H54 (cell line): ENCODE measurements around the gene RIN3.

Experiments used
- DNase-seq: peaks from one replicate; pipeline ENCODE4 v3.0.0; 2011; ENCODE audit warnings: low spot score, mixed read lengths; ENCODE audit not compliant: insufficient read length
- FAIRE-seq: peaks from 3 replicates; lab custom pipeline; 2011; peaks lifted over from hg19 to GRCh38; lab: Jason Lieb, UNC
- POLR2A ChIP-seq: IDR thresholded peaks from 2 replicates; pipeline ENCODE4 v1.6.1; 2011; ENCODE audit warnings: low read depth, mild to moderate bottlenecking, low read length

The RIN3 gene

DNA sequence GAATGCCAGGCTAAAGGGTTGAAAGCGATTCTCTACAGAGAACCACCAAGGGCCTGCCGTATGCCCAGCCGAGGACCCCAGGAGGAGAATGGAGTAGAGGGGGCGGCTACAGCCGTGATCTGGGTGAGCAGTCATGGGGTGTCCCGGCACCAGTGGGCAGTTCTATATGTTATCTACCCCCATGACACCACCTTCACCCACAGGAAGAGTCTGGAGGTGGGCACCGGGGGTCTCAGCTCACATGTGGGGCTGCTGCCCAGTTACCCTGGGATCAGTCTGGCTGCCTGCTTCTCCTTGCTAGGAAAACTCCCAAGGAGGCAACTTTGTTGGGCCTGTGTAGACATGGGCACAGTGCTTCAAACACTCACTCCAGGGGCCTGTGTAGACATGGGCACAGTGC, 135.5 kb downstream of the RIN3 start:
- no peak for DNase-seq
- TF ChIP-seq POLR2A: no peak
- no peak for FAIRE-seq

DNA sequence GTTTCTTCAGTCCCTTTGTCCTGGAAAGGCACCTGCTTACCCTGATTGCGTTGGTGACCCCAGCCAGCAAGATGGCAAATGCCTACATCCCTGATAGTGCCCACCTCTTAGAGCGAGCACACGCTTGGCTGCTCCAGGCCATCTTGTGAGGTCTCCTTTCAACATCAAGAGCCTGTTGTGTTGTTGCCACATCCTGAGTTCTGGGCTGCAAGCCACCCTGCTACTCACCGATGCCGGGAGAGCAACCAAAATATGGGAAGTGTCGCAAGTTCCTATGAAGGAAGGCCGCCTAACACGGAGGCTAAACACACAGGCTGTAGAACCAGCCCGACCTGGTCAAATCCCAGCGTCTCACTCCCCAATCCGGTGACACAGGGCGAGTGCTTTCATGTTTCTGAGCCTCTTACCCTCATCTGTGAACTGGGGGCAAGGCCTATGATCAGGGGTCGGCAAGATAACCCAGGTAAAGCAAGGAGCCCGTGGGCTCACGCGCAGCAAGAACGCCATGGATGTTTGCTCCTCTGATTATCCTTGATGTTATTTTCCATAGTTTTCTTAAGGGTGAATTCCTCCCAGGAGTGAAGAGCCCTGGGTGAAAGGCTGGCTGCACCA, 136.5 kb downstream of the RIN3 start:
- no peak for DNase-seq
- FAIRE-seq: no peak
- TF ChIP-seq POLR2A: no peak

DNA sequence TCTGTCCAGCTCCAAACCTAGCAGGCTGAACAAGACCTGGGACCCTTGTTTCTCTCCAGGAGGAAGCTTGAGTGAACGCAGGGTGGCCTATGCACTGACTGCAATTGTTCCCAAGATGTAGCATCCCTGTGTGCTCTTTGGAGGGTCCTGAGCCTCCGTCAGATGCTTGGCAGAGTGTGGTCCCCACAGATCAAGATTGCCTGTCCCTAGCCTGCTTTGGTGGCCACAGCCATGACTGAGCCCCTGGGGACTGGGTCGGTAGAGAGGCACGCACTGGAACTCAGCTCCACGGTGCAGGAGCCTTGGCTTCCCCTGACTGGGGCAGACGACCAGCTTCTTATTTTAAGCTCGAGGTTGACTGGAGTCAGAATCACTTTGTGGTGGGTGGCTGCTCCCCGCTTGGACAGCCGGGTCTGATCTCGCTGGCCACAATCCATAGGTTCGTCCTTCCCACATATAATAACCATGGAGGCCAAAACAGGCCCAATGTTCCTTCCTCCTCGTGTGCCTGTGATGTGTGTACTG, 137.1 kb downstream of the RIN3 start:
- TF ChIP-seq POLR2A: no peak
- FAIRE-seq: no peak
- no peak for DNase-seq

DNA sequence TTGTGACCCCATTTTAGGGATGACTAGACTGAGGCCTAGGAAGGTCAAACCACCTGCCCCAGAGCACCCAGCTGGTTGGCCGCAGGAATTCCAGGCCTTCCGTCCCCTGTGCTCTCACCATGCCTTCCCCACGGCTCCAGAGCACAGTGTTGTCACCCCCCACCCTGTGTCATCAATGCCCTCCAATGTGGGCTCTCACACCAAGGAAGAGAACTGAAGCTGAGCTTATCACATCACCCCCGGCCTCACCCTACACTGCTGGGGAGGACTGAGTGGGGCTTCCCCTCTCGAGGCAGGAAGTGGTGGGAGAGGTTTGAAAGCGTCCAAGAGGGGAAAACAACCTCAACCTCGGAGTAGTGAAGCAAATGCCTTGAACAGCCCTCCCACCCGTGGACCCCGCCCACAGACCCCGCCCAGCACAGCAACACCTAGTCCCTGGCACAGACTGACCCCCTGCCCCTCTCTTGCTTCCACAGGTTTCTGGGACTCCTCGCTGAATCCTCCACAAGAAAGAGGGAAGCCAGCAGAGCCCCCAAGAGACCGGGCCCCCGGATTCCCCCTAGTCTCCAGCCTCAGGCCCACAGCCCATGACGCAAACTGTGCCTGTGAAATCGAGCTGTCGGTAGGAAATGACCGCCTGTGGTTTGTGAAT, 137.7 kb downstream of the RIN3 start:
- FAIRE-seq: no peak
- DNase-seq: no peak
- no peak for TF ChIP-seq POLR2A

DNA sequence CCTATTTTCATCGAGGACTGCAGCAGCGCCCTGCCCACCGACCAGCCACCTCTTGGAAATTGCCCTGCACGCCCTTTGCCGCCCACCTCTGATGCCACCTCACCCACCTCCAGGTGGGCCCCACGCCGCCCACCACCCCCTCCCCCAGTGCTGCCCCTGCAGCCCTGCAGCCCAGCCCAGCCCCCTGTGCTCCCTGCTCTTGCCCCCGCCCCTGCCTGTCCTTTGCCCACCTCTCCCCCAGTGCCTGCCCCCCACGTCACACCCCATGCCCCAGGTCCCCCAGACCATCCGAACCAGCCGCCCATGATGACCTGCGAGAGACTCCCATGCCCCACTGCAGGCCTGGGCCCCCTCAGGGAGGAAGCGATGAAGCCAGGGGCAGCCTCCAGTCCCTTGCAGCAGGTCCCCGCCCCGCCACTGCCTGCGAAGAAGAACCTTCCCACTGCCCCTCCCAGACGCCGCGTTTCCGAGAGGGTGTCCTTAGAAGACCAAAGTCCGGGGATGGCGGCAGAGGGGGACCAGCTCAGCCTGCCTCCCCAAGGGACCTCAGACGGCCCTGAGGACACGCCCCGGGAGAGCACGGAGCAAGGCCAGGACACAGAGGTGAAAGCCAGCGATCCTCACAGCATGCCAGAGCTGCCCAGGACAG, 138.3 kb downstream of the RIN3 start:
- DNase-seq: no peak
- FAIRE-seq: no peak
- TF ChIP-seq POLR2A: no peak

DNA sequence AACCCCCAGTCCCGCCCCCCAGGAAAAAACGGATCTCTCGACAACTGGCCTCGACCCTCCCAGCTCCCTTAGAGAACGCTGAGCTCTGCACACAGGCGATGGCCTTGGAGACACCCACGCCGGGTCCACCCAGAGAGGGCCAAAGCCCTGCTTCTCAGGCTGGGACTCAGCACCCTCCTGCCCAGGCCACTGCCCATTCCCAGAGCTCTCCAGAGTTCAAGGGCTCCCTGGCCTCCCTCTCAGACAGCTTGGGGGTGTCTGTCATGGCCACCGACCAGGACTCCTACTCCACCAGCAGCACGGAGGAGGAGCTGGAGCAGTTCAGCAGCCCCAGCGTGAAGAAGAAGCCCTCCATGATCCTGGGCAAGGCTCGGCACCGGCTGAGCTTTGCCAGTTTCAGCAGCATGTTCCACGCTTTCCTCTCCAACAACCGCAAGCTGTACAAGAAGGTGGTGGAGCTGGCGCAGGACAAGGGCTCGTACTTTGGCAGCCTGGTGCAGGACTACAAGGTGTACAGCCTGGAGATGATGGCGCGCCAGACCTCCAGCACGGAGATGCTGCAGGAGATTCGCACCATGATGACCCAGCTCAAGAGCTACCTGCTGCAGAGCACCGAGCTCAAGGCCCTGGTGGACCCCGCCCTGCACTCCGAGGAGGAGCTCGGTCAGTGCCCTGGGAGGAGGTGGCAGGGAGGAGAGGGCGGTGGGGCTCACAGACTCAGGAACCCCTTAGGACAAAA, 139.0 kb downstream of the RIN3 start:
- no peak for TF ChIP-seq POLR2A
- DNase-seq (no peak), FAIRE-seq (no peak)

DNA sequence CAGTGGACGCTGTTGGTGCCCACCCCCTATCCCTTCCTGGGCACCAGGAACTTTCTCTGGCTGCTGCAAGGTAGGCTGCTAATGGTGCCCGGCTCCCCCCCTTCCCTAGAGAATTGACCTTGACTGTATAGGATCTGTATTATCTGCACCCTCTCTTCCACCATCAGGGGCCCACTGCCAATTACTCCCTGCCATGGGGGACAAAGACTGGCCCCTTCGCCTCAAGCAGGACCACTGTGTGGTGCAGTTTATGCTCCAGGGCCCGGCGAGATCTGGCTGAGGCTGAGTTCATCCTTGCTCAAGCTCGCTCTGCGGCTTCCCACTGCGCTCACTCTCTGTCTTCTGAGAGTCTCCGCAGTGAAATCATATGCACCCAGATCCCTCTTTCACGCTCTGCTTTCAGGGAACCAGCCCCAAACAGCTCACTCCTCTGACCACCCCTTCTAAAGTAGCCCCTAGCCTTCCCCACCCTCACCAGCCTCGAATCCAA, 139.6 kb downstream of the RIN3 start:
- no peak for TF ChIP-seq POLR2A
- no peak for DNase-seq
- no peak for FAIRE-seq

DNA sequence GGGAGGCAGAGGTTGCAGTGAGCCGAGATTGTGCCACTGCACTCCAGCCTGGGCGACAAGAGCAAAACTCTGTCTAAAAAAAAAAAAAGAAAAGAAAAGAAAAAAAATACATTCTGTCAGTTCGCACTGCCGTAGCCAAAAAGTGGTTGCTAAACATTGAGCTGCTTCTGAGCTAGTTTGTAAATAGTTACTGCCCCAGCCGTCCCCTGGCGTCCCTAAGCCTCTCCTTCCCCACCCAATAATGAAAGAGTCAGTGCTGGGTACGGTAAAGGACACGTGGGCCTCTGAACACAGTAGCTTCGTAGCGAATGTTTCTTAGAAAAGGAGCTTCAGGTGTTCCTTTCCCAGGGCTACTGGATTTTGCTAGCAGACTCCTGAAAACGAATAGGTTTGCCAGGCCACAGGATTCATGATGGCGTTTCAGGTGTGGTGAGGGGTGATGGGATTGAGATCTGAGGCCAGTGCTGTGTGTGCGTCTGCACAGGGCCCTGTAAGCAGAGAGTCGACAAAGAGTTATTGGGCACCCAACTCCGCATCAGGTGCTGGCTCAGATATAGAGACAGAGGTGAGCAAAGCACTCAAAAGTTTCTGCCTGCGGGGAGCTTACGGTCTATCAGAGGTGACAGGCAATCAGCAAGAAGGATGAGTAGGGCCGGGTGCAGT, 140.8 kb downstream of the RIN3 start:
- DNase-seq: no peak
- TF ChIP-seq POLR2A: no peak
- no peak for FAIRE-seq

DNA sequence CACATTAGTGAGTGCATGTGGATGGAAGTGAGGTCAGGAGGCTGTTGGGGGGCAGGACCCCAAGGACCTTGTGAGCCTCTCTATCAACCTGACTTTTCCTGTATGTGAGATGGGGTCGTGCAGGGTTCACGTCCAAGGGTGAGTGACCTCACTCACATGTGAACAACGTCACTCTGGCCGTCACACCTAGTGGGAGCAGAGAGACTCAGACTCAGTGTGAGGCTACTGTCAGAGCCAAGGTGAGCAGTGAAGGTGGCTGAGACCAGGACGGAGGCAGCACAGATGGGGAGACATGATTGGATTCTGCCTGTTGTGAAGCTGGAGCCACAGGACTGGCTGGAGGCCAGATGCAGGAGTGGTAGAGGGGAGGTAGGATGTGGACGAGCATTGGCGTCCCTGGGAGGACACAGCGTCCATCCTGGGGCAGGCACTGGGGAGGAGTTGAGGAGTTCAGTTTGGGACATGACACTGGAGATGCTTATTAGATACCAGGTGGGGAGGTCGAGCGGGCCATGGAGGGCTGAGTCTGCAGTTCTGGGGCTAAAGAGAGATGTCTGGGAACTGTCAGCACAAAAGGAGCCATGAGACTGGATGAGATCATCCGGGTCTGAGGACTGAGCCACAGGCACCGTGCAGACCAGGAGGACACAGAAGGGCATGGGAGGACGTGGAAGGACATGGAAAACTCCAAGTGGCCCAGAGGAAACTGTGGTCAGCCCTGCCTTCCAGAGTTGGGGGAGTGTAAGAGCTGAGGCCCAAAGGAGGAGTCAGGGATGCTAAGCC, 142.0 kb downstream of the RIN3 start:
- no peak for TF ChIP-seq POLR2A
- no peak for DNase-seq
- no peak for FAIRE-seq

DNA sequence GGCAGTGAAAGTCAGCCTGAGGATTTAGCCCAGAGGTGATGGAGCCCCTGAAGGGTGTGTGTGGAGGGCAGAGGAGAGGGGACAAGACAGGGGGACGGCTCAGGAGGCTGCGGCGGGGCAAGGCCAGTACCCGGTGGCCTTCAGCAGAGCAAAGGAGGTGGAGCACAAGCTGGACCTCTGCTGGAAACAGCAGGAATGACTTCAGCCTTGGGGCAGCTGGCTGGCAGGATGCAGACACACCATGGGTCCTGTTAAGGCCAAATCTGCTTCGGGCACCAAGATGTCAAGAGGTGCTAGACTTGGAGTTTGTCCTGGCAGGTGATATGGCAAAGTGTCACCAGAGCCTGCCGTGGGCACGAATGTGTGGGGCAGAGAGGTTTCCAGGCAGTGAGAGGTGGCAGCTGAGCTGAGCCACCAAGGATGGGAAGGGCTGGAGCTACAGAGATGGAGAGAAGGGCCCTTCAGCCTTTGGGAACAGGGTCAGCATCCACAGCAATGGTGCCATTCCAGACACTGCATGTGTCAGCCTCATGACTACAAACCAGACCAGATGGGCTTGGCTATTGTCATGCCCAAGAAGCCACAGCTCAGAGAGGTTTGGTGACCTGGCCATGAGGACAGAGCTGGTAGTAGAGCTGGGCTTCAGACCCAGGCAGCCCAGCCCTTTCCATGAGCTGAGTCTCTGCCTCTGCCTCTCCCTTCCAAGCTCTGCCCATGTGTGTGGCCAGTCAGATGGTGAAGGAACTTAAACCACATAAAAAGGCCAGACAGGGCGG, 142.9 kb downstream of the RIN3 start:
- no peak for DNase-seq
- FAIRE-seq: no peak
- no peak for TF ChIP-seq POLR2A

DNA sequence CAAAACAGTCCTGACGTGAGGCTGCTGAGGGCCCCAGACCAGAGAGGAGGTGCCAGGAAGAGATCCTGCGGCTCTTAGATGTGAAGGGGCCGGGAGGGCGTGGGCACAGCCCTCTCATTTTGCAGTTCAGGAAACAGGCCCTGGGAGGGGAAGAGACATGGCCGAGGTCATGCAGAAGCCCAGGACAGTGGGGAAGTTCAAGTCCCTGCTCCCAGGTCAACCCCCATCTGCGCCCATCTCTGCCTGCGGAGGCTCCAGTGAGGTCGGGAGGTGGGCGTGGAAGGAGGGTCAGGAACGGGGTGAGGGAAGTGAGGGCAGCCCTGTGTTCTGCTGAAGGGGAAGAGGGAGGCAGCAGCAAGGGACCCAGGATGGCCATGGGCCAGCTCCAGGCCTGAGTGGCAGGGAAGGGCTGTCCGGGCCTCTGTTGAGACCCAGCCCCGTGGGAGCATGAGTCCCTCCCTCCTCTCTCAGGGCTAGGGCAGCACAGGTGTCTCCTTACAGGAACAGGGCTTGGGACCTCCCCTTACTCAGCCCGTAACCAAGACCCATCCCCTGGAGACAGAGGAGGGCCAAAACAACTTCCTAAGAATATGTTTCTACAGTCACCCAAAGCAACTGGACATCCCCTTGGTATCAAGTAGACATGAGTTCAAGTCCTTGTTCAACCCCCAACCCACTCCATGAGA, 144.0 kb downstream of the RIN3 start:
- FAIRE-seq (no peak), DNase-seq (no peak)
- no peak for TF ChIP-seq POLR2A
